Keratinocyte (primary cell): ENCODE measurements around the gene PAIP2B.

Experiments
- EZH2 ChIP-seq: IDR thresholded peaks from one replicate; pipeline ENCODE4 v1.6.1; 2012; ENCODE audit warnings: inconsistent platforms, mild to moderate bottlenecking, low read length, moderate library complexity
- TF ChIP-seq, protein P1 (sequence below), 3 experiments: IDR thresholded peaks in 1 of 3; conservative IDR thresholded peaks in 1 of 3; optimal IDR thresholded peaks in 1 of 3; 2 replicates in 2 of 3; 3 replicates in 1 of 3; pipeline versions ENCODE3 to v1.5.1; 2011; ENCODE audit warnings: low read length in 3 of 3, mild to moderate bottlenecking in 3 of 3, moderate library complexity in 2 of 3, control low read depth in 1 of 3, inconsistent platforms in 1 of 3; ENCODE audit not compliant: insufficient read depth in 2 of 3; ENCODE audit errors: extremely low read depth in 1 of 3

DNA sequence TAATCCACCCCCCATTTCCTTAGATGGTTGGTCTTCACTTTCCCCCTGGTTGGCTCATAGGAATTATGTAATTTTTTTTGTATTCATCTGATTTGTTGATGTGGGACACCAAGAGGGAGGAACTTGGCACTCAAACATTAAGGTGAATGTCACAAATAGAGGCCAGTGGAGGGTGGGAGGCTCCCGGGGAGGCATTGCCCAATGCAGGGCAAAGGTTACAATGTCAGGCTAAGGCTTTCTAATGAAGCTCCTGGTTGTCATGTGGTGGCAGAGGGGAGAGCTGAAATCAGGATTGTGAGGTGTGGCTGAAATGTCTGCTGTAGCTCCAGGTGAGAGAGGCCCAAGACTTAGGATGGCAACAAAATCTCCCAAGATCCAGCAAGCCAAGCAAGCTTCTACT is 53.8 kb downstream of the PAIP2B start:
- TF ChIP-seq, protein P1, sequence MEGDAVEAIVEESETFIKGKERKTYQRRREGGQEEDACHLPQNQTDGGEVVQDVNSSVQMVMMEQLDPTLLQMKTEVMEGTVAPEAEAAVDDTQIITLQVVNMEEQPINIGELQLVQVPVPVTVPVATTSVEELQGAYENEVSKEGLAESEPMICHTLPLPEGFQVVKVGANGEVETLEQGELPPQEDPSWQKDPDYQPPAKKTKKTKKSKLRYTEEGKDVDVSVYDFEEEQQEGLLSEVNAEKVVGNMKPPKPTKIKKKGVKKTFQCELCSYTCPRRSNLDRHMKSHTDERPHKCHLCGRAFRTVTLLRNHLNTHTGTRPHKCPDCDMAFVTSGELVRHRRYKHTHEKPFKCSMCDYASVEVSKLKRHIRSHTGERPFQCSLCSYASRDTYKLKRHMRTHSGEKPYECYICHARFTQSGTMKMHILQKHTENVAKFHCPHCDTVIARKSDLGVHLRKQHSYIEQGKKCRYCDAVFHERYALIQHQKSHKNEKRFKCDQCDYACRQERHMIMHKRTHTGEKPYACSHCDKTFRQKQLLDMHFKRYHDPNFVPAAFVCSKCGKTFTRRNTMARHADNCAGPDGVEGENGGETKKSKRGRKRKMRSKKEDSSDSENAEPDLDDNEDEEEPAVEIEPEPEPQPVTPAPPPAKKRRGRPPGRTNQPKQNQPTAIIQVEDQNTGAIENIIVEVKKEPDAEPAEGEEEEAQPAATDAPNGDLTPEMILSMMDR (optimal IDR thresholded peaks at IDR 0.05 in 1 of 3, IDR thresholded peaks at IDR 0.05 in 1 of 3, conservative IDR thresholded peaks at IDR 0.05 in 1 of 3; ENCODE audit: extremely low read depth in 1 of 3, insufficient read depth in 2 of 3, low read length in 3 of 3), result no peak
- TF ChIP-seq EZH2, result no peak
